SK-N-SH (cell line): ENCODE data around the gene ZAP70.

Source experiments
- EP300 ChIP-seq, 2 experiments: IDR thresholded peaks; 2 replicates each; pipeline versions ENCODE4 v1.4.0 to v1.6.1; 2012; ENCODE audit warnings: borderline replicate concordance in 1 of 2, low read depth in 1 of 2, low read length in 1 of 2
- POLR2AphosphoS5 ChIP-seq: IDR thresholded peaks from 2 replicates; pipeline ENCODE4 v1.6.1; 2012; ENCODE audit warnings: low read depth, low read length
- SIN3A ChIP-seq: IDR thresholded peaks from 2 replicates; pipeline ENCODE4 v1.6.1; 2012; ENCODE audit warnings: low read depth, mild to moderate bottlenecking, low read length, moderate library complexity, borderline replicate concordance
- TF ChIP-seq, protein P1 (sequence below): fragments of 150-350 bp; IDR thresholded peaks from 2 replicates; pipeline ENCODE4 v1.6.1; 2017; ENCODE audit warnings: antibody characterized with exemption, low read length, low read depth, borderline replicate concordance
- TF ChIP-seq, protein P2 (sequence below): fragments of 200-600 bp; sonication (generic); IDR thresholded peaks from 2 replicates; pipeline ENCODE4 v1.6.1; 2017; ENCODE audit warnings: antibody characterized with exemption, mild to moderate bottlenecking, moderate library complexity

DNA sequence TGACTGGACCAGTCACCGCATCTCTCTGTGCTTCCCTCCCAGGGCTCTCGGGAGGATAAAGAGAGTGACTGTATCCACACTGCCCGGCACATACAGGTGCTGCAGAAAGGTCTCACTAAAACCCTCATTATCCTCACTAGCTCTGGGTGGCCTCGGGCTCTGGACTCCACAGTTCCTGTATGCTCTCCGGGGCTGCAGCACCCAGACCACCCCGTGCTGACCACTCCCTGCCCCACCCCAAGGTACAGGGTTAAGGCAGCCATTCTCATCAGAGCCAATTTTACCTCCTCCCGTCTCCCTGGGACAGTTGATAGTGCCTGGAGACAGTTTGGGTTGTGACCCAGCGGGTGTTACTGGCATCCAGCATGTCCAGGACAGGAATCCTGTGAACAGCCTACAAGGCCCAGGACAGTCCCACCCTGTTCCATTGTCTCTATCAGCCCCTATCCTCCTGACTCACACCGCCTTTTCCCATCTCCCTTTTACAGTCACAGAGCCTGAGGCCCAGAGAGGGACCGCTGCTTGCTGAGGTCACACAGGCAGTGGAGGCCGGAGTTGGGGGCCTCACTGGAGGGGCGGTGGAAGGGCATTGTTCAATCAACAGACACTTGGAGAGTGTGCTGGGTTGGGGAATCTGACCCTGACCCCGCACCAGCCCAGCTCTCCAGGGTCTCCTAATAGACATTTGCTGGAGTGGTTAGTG is 1.7 kb downstream of the ZAP70 start:
- TF ChIP-seq, protein P1, sequence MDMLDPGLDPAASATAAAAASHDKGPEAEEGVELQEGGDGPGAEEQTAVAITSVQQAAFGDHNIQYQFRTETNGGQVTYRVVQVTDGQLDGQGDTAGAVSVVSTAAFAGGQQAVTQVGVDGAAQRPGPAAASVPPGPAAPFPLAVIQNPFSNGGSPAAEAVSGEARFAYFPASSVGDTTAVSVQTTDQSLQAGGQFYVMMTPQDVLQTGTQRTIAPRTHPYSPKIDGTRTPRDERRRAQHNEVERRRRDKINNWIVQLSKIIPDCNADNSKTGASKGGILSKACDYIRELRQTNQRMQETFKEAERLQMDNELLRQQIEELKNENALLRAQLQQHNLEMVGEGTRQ = no peak
- TF ChIP-seq, protein P2, sequence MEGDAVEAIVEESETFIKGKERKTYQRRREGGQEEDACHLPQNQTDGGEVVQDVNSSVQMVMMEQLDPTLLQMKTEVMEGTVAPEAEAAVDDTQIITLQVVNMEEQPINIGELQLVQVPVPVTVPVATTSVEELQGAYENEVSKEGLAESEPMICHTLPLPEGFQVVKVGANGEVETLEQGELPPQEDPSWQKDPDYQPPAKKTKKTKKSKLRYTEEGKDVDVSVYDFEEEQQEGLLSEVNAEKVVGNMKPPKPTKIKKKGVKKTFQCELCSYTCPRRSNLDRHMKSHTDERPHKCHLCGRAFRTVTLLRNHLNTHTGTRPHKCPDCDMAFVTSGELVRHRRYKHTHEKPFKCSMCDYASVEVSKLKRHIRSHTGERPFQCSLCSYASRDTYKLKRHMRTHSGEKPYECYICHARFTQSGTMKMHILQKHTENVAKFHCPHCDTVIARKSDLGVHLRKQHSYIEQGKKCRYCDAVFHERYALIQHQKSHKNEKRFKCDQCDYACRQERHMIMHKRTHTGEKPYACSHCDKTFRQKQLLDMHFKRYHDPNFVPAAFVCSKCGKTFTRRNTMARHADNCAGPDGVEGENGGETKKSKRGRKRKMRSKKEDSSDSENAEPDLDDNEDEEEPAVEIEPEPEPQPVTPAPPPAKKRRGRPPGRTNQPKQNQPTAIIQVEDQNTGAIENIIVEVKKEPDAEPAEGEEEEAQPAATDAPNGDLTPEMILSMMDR = no peak
- no peak for TF ChIP-seq POLR2AphosphoS5
- no peak for TF ChIP-seq SIN3A
- no peak for TF ChIP-seq EP300 (IDR thresholded peaks at IDR 0.05; ENCODE audit: borderline replicate concordance in 1 of 2, low read depth in 1 of 2, low read length in 1 of 2)
